Caki2 (cell line): ENCODE results near the gene AVEN. TPM values are rescaled to one million over a fixed set of nuclear protein-coding genes. Genes with fewer than 3 reads are reported as not detected.
"Not testable (repeated sequence)": the region's sequence is repeated elsewhere in the genome, so short reads cannot be mapped to it uniquely, and the experiment has no call there.

Experiments
- DNase-seq: peaks from one replicate; pipeline ENCODE4 v3.0.0-alpha.2; 2015; ENCODE audit warnings: low read depth
- in situ Hi-C: cut with HindIII; loops from 2 replicates; pipeline ENCODE4 v1.10.0; 2016; ENCODE audit warnings: low sequenced_read_pairs, low pct_unique_long_range_greater_than_20kb, mixed read lengths
- total RNA-seq: library from RNA; depleted of rRNA; stranded (reverse); fragments of >200 nt; shearing (Covaris generic); gene quantifications from 2 replicates; pipeline ENCODE4 v1.2.3, GENCODE V29; 2014; ENCODE audit warnings: low replicate concordance

Gene AVEN
- total RNA-seq, 1 experiment from 2014 or later = 14.2 TPM

- in situ Hi-C loops = no loop called here
- no peak for DNase-seq
These were observed 9.1 kb upstream of the AVEN start for GRCh38 chr15:34047893-34048775.

- no peak for DNase-seq
- in situ Hi-C loops = no loop called here
These were observed 7.6 kb upstream of the AVEN start for GRCh38 chr15:34046471-34047145.

GRCh38 chr15:34043813-34044212, 4.8 kb upstream of the AVEN start:
- DNase-seq = no peak
- in situ Hi-C loops = no loop called here

- DNase-seq = no peak
- in situ Hi-C loops = no loop called here
These were observed 4.4 kb upstream of the AVEN start for GRCh38 chr15:34043391-34043790.

GRCh38 chr15:34039790-34040113, 748 bp upstream of the AVEN start:
- DNase-seq = no peak
- in situ Hi-C loops = no loop called here

GRCh38 chr15:34038023-34038870, 757 bp downstream of the AVEN start:
- peak; percentile 74 for DNase-seq
- in situ Hi-C loops = no loop called here

- DNase-seq = no peak
- in situ Hi-C loops = no loop called here
These were observed 6.8 kb downstream of the AVEN start for GRCh38 chr15:34031987-34032760.

GRCh38 chr15:34027606-34028005, 11.4 kb downstream of the AVEN start:
- in situ Hi-C loops = no loop called here

GRCh38 chr15:34025252-34025651, 13.8 kb downstream of the AVEN start:
- DNase-seq = no peak
- in situ Hi-C loops = no loop called here

More at GRCh38 chr15:34027606-34028005, 11.4 kb downstream of the AVEN start:
- DNase-seq = no peak

GRCh38 chr15:34023907-34024306, 15.1 kb downstream of the AVEN start:
- DNase-seq = no peak
- in situ Hi-C loops = no loop called here

GRCh38 chr15:34019369-34019990, 19.5 kb downstream of the AVEN start:
- DNase-seq = no peak
- in situ Hi-C loops = no loop called here

GRCh38 chr15:34018738-34019137, 20.3 kb downstream of the AVEN start:
- in situ Hi-C loops, DNase-seq: not testable (repeated sequence)

GRCh38 chr15:34018021-34018645, 20.9 kb downstream of the AVEN start:
- in situ Hi-C loops = no loop called here
- DNase-seq = no peak

- in situ Hi-C loops = no loop called here
- DNase-seq = peak; percentile 64
These were observed 24.4 kb downstream of the AVEN start for GRCh38 chr15:34014556-34014955.

- DNase-seq = no peak
- in situ Hi-C loops = no loop called here
These were observed 25.3 kb downstream of the AVEN start for GRCh38 chr15:34013746-34014145.

GRCh38 chr15:34012461-34013028, 26.5 kb downstream of the AVEN start:
- DNase-seq = no peak
- in situ Hi-C loops = no loop called here

- in situ Hi-C loops = no loop called here
- DNase-seq = no peak
These were observed 27.5 kb downstream of the AVEN start for GRCh38 chr15:34011481-34011880.
